Measurements from ENCODE around the gene SFRP2.

DNA sequence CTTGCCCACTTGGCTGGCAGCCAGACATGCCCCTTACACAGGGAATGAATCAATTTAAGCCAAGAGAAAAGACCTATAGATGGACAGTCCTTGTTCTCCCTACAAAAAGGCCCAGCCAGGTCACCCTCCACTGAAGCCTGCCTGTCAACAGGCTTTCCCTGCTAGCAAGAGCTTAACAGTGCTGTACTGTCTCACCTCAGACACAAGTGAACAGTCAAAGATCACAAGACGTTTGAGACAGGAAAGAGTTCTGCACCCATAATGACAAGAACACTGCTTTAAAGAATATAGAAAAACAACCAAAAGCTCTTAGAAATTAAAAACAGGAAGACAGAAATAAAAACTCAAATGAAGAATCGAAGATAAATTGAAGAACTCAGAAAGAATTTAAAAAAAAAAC, 33.7 kb downstream of the SFRP2 start:
- TF ChIP-seq POLR2AphosphoS5 (IDR thresholded peaks at IDR 0.05; ENCODE audit: borderline replicate concordance, low read depth, low read length) (no peak), FOXP2 (optimal IDR thresholded peaks at IDR 0.05; ENCODE audit: control extremely low read depth, extremely low read length, insufficient read depth) (no peak), EZH2 (IDR thresholded peaks at IDR 0.05) (no peak)

All from SK-N-MC (cell line).